HPDE6-E6E7 (cell line): Measurements from ENCODE around the gene CRK.
"Not testable (repeated sequence)": the region's sequence is repeated elsewhere in the genome, so short reads cannot be mapped to it uniquely, and the experiment has no call there.

Experiments used
- DNase-seq: peaks from one replicate; pipeline ENCODE4 v3.0.0; 2011; ENCODE audit warnings: missing footprints; ENCODE audit errors: extremely low spot score

The CRK gene

GRCh38 chr17:1387490-1388227 lies 68.4 kb downstream of the CRK start:
- DNase-seq, result not testable (repeated sequence)

- DNase-seq, result not testable (repeated sequence)
Observed at GRCh38 chr17:1386675-1387190, 69.3 kb downstream of the CRK start.

GRCh38 chr17:1386265-1386664 lies 69.8 kb downstream of the CRK start:
- DNase-seq, result no peak

- DNase-seq, result no peak
Observed at GRCh38 chr17:1385861-1386260, 70.2 kb downstream of the CRK start.

GRCh38 chr17:1384905-1385435 lies 71.1 kb downstream of the CRK start:
- no peak for DNase-seq

- DNase-seq, result no peak
Observed at GRCh38 chr17:1379930-1380313, 76.1 kb downstream of the CRK start.

GRCh38 chr17:1379208-1379929 lies 76.7 kb downstream of the CRK start:
- DNase-seq, result no peak

- DNase-seq, result not testable (repeated sequence)
Observed at GRCh38 chr17:1378476-1378860, 77.6 kb downstream of the CRK start.

- no peak for DNase-seq
Observed at GRCh38 chr17:1377334-1377733, 78.7 kb downstream of the CRK start.

- DNase-seq, result no peak
Observed at GRCh38 chr17:1376061-1376460, 80.0 kb downstream of the CRK start.

GRCh38 chr17:1375615-1376014 lies 80.4 kb downstream of the CRK start:
- DNase-seq, result no peak

GRCh38 chr17:1374431-1375177 lies 81.4 kb downstream of the CRK start:
- no peak for DNase-seq

- DNase-seq, result no peak
Observed at GRCh38 chr17:1373707-1374237, 82.3 kb downstream of the CRK start.

- no peak for DNase-seq
Observed at GRCh38 chr17:1372618-1373017, 83.4 kb downstream of the CRK start.

GRCh38 chr17:1371893-1372590 lies 84.0 kb downstream of the CRK start:
- DNase-seq, result no peak
